Activated CD4-positive, alpha-beta T cell treated with anti-CD3 and anti-CD28 coated beads, Interleukin-2, Interleukin-4, amounts not matched to agents 100 ng/mL and 50 ng/mL, durations not matched to agents 16 hours and 8 hours (primary cell): ENCODE results near the gene RNF207.

Experiments used
- DNase-seq: peaks from one replicate; pipeline ENCODE4 v3.0.0-alpha.2; 2020; ENCODE audit warnings: low spot score

RNF207 gene

GRCh38 chr1:6234502-6235295 lies 28.8 kb downstream of the RNF207 start:
- DNase-seq, result no peak

- DNase-seq, result peak; percentile 24
Observed at GRCh38 chr1:6235296-6235677, 29.4 kb downstream of the RNF207 start.

GRCh38 chr1:6237093-6237492 lies 31.2 kb downstream of the RNF207 start:
- no peak for DNase-seq

GRCh38 chr1:6239213-6239752 lies 33.4 kb downstream of the RNF207 start:
- no peak for DNase-seq

GRCh38 chr1:6239950-6240768 lies 34.2 kb downstream of the RNF207 start:
- DNase-seq, result no peak

- DNase-seq, result no peak
Observed at GRCh38 chr1:6241107-6241886, 35.4 kb downstream of the RNF207 start.

GRCh38 chr1:6241887-6242740 lies 36.2 kb downstream of the RNF207 start:
- no peak for DNase-seq

GRCh38 chr1:6243053-6243834 lies 37.3 kb downstream of the RNF207 start:
- DNase-seq, result no peak

GRCh38 chr1:6243993-6244392 lies 38.1 kb downstream of the RNF207 start, which contains the start of gene HES3:
TSS of gene HES3 (plus strand) at chr1:6244179. CDS start at chr1:6244366, 187 bp downstream.
- no peak for DNase-seq

GRCh38 chr1:6244401-6245049 lies 38.6 kb downstream of the RNF207 start:
- no peak for DNase-seq

- DNase-seq, result peak; percentile 79
Observed at GRCh38 chr1:6245086-6245868, 39.4 kb downstream of the RNF207 start.

- DNase-seq, result peak; percentile 72
Observed at GRCh38 chr1:6245869-6246496, 40.1 kb downstream of the RNF207 start.

- peak; percentile 79 for DNase-seq
Observed at GRCh38 chr1:6246497-6247467, 40.9 kb downstream of the RNF207 start.

- no peak for DNase-seq
Observed at GRCh38 chr1:6247651-6248050, 41.7 kb downstream of the RNF207 start.

- DNase-seq, result no peak
Observed at GRCh38 chr1:6248161-6248776, 42.4 kb downstream of the RNF207 start.

- DNase-seq, result no peak
Observed at GRCh38 chr1:6248932-6249738, 43.2 kb downstream of the RNF207 start.
